Measurements from ENCODE around the gene TNNI2. TPM values are rescaled to one million over a fixed set of nuclear protein-coding genes. Genes with fewer than 3 reads are reported as not detected.

TNNI2 gene
- total and polyA plus RNA-seq, 2 donors (not counting 3 experiments of a cell fraction or from before 2014, with no cell fraction given) = not detected

GRCh38 chr11:1858154-1858553, 19.4 kb downstream of the TNNI2 start:
- no TSS peak for BruUV-seq (replicated peaks)
- peaks cover 3% of the 10 kb centered on the region for H3K4me1 ChIP-seq (ENCODE audit: control insufficient read depth, extremely low read depth, insufficient read depth, low read length)
- no peak overlapping the region for H2AFZ ChIP-seq (ENCODE audit: low read depth, low read length)
- intact Hi-C loops (cut with micrococcal nuclease) = no loop called here
- no peak overlapping the region for H3K4me3 ChIP-seq (replicated peaks in 1 of 3; ENCODE audit: insufficient read depth in 1 of 3, low read depth in 1 of 3, low read length in 3 of 3)
- dilution Hi-C loops (cut with MboI; ENCODE audit: extremely low pct_ligation_motif_present, low sequenced_read_pairs) = no loop called here
- no peaks in the 10 kb centered on the region for H3K36me3 ChIP-seq (ENCODE audit: control insufficient read depth in 2 of 2, extremely low read depth in 1 of 2, insufficient read depth in 2 of 2, low read length in 2 of 2)
- no peak for TF ChIP-seq FOS (IDR thresholded peaks at IDR 0.05; ENCODE audit: borderline replicate concordance, insufficient read depth, low read length)
- no peak for TF ChIP-seq GATA2 (IDR thresholded peaks at IDR 0.05; ENCODE audit: insufficient read depth, insufficient read length, low read depth, low read length)
- no peak for TF ChIP-seq CTCF (IDR thresholded peaks at IDR 0.05; ENCODE audit: extremely low read depth in 1 of 2, insufficient read depth in 1 of 2, low read depth in 1 of 2, low read length in 2 of 2)
- no peak for TF ChIP-seq MYC (IDR thresholded peaks at IDR 0.05; ENCODE audit: low read depth, low read length)
- no peak for TF ChIP-seq EZH2 (IDR thresholded peaks at IDR 0.05; ENCODE audit: borderline replicate concordance, low read depth, low read length, severe bottlenecking)
- TF ChIP-seq POLR2AphosphoS5 (IDR thresholded peaks at IDR 0.05; ENCODE audit: insufficient read depth, low read depth, low read length) = no peak
- no peak for TF ChIP-seq MAX (IDR thresholded peaks at IDR 0.05; ENCODE audit: insufficient read depth, insufficient read length)
- no peak for TF ChIP-seq JUN (IDR thresholded peaks at IDR 0.05; ENCODE audit: borderline replicate concordance, insufficient read depth, insufficient read length, low read depth)
- TF ChIP-seq POLR2A (IDR thresholded peaks at IDR 0.05; ENCODE audit: low read depth, low read length) = no peak
- DNase-seq (ENCODE audit: low read depth, low spot score) (no peak), FAIRE-seq (no peak)
- H3K4me2 ChIP-seq (ENCODE audit: insufficient read depth, low read length) = no peak overlapping the region
- H4K20me1 ChIP-seq (replicated peaks; ENCODE audit: control insufficient read depth, extremely low read depth, insufficient read depth, low read length) = no peaks in the 10 kb centered on the region
- no peak overlapping the region for H3K27ac ChIP-seq (ENCODE audit: insufficient read depth, low read depth, low read length)
- H3K9me1 ChIP-seq (replicated peaks; ENCODE audit: control insufficient read depth, extremely low read depth, insufficient read depth, low read length) = no peaks in the 10 kb centered on the region
- no peaks in the 10 kb centered on the region for H3K9me3 ChIP-seq (replicated peaks; ENCODE audit: control insufficient read depth, insufficient read depth, low read length)
- no peaks in the 10 kb centered on the region for H3K27me3 ChIP-seq (ENCODE audit: control insufficient read depth in 2 of 2, insufficient read depth in 2 of 2, low read length in 2 of 2)
- ChIA-PET CTCF (interaction anchor here (1.5 to 2.2 kb wide), 2 partner anchors 24 to 26 kb away, joined by 6 to 8 read pairs; no protein-coding TSS in a partner anchor), POLR2A (no interaction called here)
- H3K9ac ChIP-seq (replicated peaks; ENCODE audit: extremely low read depth, insufficient read depth, low read length) = no peak overlapping the region
- H3K79me2 ChIP-seq (ENCODE audit: control insufficient read depth, insufficient read depth, low read length) = no peaks in the 10 kb centered on the region
